ENCODE data around the gene TEX22. TPM values are rescaled to one million over a fixed set of nuclear protein-coding genes. Genes with fewer than 3 reads are reported as not detected.

The TEX22 gene, protein sequence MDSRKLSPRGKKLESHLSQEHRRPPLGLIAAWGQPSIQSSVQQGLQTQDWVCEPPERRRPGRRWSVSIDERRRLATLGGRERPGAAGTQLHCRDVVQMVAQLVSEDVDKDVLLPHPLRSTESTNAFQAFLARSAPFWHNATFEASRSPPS
- total RNA-seq, result 1 to 10 TPM in 5 of 7 donors, under 1 TPM in 2; 0.11 to 5.1 (median 2.5) TPM
- polyA plus RNA-seq, result under 1 TPM in 1 of 2 donors, not detected in 1; 0.59 TPM
- long read RNA-seq, donor 1, partial matches to known transcripts, result 0 of 6 reads
- long read RNA-seq, donor 1, other reads (novel, unspliced or antisense), result 6 of 6 reads
- long read RNA-seq, donor 2, result 0 reads
- long read RNA-seq, donor 3, partial matches to known transcripts, result 1 of 5 reads
- long read RNA-seq, donor 3, other reads (novel, unspliced or antisense), result 4 of 5 reads

DNA sequence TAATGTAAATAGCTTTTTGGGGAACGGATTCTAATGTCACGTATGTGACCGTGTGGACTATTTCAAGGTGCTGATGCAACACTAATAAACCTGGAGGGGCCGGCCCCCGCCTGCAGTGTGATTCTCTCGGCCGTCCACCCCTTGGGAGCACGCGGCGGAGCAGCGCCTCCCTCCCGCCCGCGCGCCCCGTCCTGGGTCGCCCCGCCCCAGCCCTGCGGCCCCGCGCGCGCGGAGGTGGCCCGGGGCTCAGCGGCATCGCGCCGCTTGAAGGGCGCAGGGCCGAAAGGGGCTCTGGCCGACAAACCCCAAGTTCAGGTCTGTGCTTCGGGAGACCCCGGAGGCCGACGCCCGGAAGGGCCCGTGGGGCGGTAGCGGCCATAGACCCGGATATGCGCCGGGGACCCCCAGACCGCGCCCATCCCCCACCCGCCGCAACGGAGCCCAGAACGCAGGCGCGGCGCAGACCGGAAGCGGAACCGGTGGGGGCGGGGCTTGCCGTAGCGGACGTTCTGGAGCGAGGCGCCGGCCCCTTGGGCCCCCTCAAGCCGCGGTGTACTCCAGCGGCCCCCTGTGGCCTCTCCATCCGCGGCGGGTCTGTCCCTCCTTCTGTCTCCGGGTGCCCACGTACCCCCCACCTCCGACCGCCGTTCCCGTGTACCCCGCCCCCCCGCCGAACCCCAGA lies at the start of gene TEX22:
Gene TEX22, plus strand, starts transcription at position 495 of the 682 bp plus-strand sequence. CDS start 803 bp downstream, outside the sequence.
- 0 to 1% (median 1%) methylated on average over 34 to 77 of the region's 77 CpGs for WGBS, 3 donors

DNA sequence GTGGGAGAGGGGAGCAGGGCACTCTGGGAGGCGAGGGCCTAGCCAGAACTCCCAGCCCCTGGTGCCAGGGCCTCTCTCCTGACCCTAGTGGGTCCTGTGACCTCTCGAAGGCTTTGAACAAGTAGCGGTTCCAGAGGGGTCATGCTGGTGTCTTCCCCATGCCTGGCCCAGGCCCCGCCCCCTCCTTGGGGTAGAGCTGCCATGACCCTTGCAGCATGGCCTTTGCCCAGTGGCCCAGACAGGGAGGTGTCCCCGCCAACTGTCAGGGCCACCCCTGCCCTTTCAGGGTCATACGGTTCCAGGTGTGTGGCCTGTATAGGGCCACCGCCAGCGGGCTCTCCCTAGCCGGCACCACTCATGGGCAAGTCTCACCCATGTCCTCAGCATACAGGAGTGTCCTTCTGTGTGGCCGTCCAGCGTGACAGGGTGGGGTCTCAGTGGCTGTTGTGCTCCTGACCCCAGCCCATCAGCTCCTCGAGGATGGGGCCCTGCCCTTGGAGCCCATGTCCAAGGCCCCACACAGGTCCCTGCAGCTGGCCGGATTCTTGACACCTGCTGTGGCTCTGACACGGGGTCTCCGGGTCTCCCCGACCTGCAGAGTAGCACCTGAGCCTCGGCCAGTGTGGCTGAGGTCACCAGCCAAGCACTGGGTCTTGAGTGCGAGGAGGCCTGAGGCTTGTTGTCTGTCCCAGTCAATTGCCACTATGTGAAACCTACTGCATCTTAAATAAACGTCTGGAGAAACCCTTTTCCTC lies 49.2 kb upstream of the TEX22 start:
- WGBS, 3 donors, result 86 to 92% (median 92%) methylated on average over 19 of the region's 19 CpGs
- intact Hi-C loops (cut with DNase I), result no loop called here

More for the DNA sequence above, at the start of gene TEX22:
- Histone ChIP-seq H3K9me3 (no peaks in the 10 kb centered on the region), H3K36me3 (no peaks in the 10 kb centered on the region), H3K4me1 (ENCODE audit: insufficient read depth) (peaks cover 13% of the 10 kb centered on the region), H3K27ac (peak within 1 kb of the TSS; percentile 83 to 85), H3K4me3 (peak within 1 kb of the TSS; percentile 98), H3K27me3 (no peaks in the 10 kb centered on the region)
- intact Hi-C loops (cut with DNase I), result no loop called here
- DNase-seq, result peak; percentile 90 to 97 (median 95)
- TF ChIP-seq EP300 (IDR thresholded peaks at IDR 0.05) (no peak), POLR2A (IDR thresholded peaks at IDR 0.05) (peak; percentile 67), CTCF (IDR thresholded peaks at IDR 0.05) (no peak)

DNA sequence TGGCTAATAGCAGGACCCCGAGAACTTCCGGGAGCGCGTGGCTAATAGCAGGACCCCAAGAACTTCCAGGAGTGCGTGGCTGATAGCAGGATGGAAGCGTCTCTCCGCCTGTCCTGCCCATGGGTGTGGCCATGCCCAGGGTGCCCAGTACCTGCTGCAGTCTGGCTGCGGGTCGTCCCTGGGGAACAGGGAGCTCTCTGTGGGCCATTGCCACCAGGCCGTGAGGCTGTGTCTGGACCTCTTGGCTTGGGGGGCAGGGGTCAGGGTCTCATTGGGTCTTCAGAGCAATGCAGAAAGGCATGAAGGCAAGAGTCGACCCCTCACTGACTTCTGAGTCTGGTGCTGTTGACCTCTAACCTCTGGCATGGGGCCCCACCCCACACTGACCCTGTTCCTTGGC lies 48.3 kb upstream of the TEX22 start:
- DNase-seq, result no peak
- WGBS, 3 donors, result 82 to 88% (median 87%) methylated on average over 11 of the region's 11 CpGs
- intact Hi-C loops (cut with DNase I), result loop anchor here in 3 of 4 donors (5.0 kb wide), 1 partner anchor 148 kb away; no protein-coding TSS in a partner anchor
- Histone ChIP-seq H3K27ac (no peak overlapping the region), H3K4me3 (no peak overlapping the region), H3K4me1 (ENCODE audit: insufficient read depth) (peaks cover 3% of the 10 kb centered on the region), H3K36me3 (no peaks in the 10 kb centered on the region), H3K9me3 (no peaks in the 10 kb centered on the region), H3K27me3 (no peaks in the 10 kb centered on the region)
- TF ChIP-seq CTCF (IDR thresholded peaks at IDR 0.05) (no peak), POLR2A (IDR thresholded peaks at IDR 0.05) (no peak), EP300 (IDR thresholded peaks at IDR 0.05) (no peak)

More for the DNA sequence above, 49.2 kb upstream of the TEX22 start:
- H3K27ac ChIP-seq, result no peak overlapping the region
- H3K27me3 ChIP-seq, result no peaks in the 10 kb centered on the region
- no peaks in the 10 kb centered on the region for H3K9me3 ChIP-seq
- H3K36me3 ChIP-seq, result no peaks in the 10 kb centered on the region
- H3K4me3 ChIP-seq, result no peak overlapping the region
- TF ChIP-seq EP300 (IDR thresholded peaks at IDR 0.05) (no peak), CTCF (IDR thresholded peaks at IDR 0.05) (no peak), POLR2A (IDR thresholded peaks at IDR 0.05) (no peak)
- H3K4me1 ChIP-seq (ENCODE audit: insufficient read depth), result peaks cover 3% of the 10 kb centered on the region
- peak in 1 of 5 donors; percentile 16 for DNase-seq

Measured in ovary (tissue), 10 donors.